ENCODE data around the gene TEP1. TPM values are rescaled to one million over a fixed set of nuclear protein-coding genes. Genes with fewer than 3 reads are reported as not detected.

TEP1 gene
- total RNA-seq, 1 experiment from 2014 or later = 15.8 TPM

GRCh38 chr14:20417250-20418186 lies 4.2 kb upstream of the TEP1 start:
- Histone ChIP-seq H3K4me2 (ENCODE audit: insufficient read depth, insufficient read length, low read length) (no peak overlapping the region), H3T11ph (ENCODE audit: low read length) (no peak overlapping the region), H4K8ac (replicated peaks; ENCODE audit: insufficient read length, low read depth, low read length) (no peak overlapping the region), H3K4me1 (ENCODE audit: insufficient read depth, low read length) (no peaks in the 10 kb centered on the region), H3K23me2 (ENCODE audit: insufficient read length, low read depth, low read length, poor library complexity, severe bottlenecking) (peaks cover 4% of the 10 kb centered on the region), H2BK120ac (ENCODE audit: low read depth, low read length, poor library complexity, severe bottlenecking) (no peak overlapping the region), H3K14ac (ENCODE audit: insufficient read depth, low read length) (no peak overlapping the region), H4K5ac (ENCODE audit: insufficient read length, low read depth, low read length) (no peak overlapping the region), H3K23ac (ENCODE audit: insufficient read length, low read depth, low read length) (no peak overlapping the region), H3K9me3 (ENCODE audit: control insufficient read depth, low read depth, low read length) (no peaks in the 10 kb centered on the region), H3K9ac (ENCODE audit: extremely low read depth, insufficient read length, low read length) (no peak overlapping the region), H3K79me1 (ENCODE audit: insufficient read depth, low read depth, low read length, poor library complexity, severe bottlenecking) (no peaks in the 10 kb centered on the region), H2BK5ac (ENCODE audit: insufficient read length, low read length) (no peak overlapping the region), H2AFZ (ENCODE audit: low read length) (no peak overlapping the region), H2BK12ac (ENCODE audit: insufficient read length, low read depth, low read length) (no peak overlapping the region), H4K20me1 (ENCODE audit: control insufficient read depth, insufficient read depth, insufficient read length) (no peaks in the 10 kb centered on the region), H2AK5ac (ENCODE audit: insufficient read length, low read length) (no peak overlapping the region), H2BK20ac (ENCODE audit: low read depth, low read length, poor library complexity, severe bottlenecking) (no peak overlapping the region), H3K27me3 (ENCODE audit: insufficient read depth, low read length) (no peaks in the 10 kb centered on the region), H3K18ac (ENCODE audit: insufficient read length, low read depth, low read length) (no peak overlapping the region), H3K56ac (ENCODE audit: insufficient read length, low read depth, low read length) (no peak overlapping the region), H3K4ac (ENCODE audit: low read depth, low read length) (no peak overlapping the region), H3K27ac (ENCODE audit: insufficient read length, low read depth, low read length) (no peak overlapping the region), H2BK15ac (ENCODE audit: low read depth, low read length) (no peak overlapping the region), H4K91ac (ENCODE audit: insufficient read length, low read depth, low read length) (no peak overlapping the region), H3K79me2 (ENCODE audit: insufficient read depth, low read length) (no peaks in the 10 kb centered on the region)
- DNase-seq = no peak
- Mint-ChIP-seq H3K36me3 (ENCODE audit: insufficient read depth in 1 of 3, low read depth in 3 of 3) (no peaks in the 10 kb centered on the region), H3K9me3 (no peaks in the 10 kb centered on the region), H3K27ac (no peak overlapping the region), H3K27me3 (ENCODE audit: low read depth) (no peaks in the 10 kb centered on the region), H3K4me3 (no peak overlapping the region), H3K4me1 (peaks cover 20 to 28% of the 10 kb centered on the region in 2 experiments)
- TF ChIP-seq CTCF (conservative IDR thresholded peaks at IDR 0.05) = no peak
- no CpG with 5 or more reads among the region's 7 CpGs for WGBS (ENCODE audit: extremely low coverage, insufficient read length, low lambda C conversion rate)
